Measurements from ENCODE around the gene MAD1L1. TPM values are rescaled to one million over a fixed set of nuclear protein-coding genes. Genes with fewer than 3 reads are reported as not detected.

The MAD1L1 gene
- total and polyA plus RNA-seq, 2 of the 8 experiments (the other 6 are each of a cell fraction or from before 2014, with no cell fraction given): 40.4 to 44.6 TPM

- Histone ChIP-seq H4K20me1 (replicated peaks in 1 of 2; ENCODE audit: control insufficient read depth in 1 of 2, insufficient read depth in 2 of 2, low read length in 2 of 2) (peaks cover 0 to 11% of the 10 kb centered on the region in 2 experiments), H4K8ac (ENCODE audit: extremely low read depth, insufficient read depth, low read length) (no peak overlapping the region), H3K56ac (replicated peaks; ENCODE audit: insufficient read length, low read depth, low read length) (no peak overlapping the region), H3K18ac (ENCODE audit: extremely low read depth, low read length) (no peak overlapping the region), H3K27me3 (replicated peaks in 1 of 4; ENCODE audit: control insufficient read depth in 3 of 4, extremely low read depth in 1 of 4, insufficient read depth in 3 of 4, low read length in 3 of 4) (no peaks in the 10 kb centered on the region), H3K4me2 (ENCODE audit: insufficient read depth in 1 of 2, low read depth in 2 of 2, low read length in 2 of 2) (no peak overlapping the region), H2BK12ac (ENCODE audit: low read depth, low read length) (no peak overlapping the region), H2BK5ac (ENCODE audit: low read depth, low read length) (no peak overlapping the region; the same call in 1 of the 2 replicates), H2BK120ac (replicated peaks; ENCODE audit: low read depth, low read length) (no peak overlapping the region), H2AK5ac (ENCODE audit: low read depth, low read length) (no peak overlapping the region), H3K9ac (replicated peaks in 1 of 4; ENCODE audit: extremely low read depth in 1 of 4, low read depth in 3 of 4, low read length in 3 of 4) (no peak overlapping the region), H3K79me2 (ENCODE audit: control insufficient read depth in 1 of 2, insufficient read depth in 2 of 2, low read length in 2 of 2) (peaks cover 0 to 6% of the 10 kb centered on the region in 2 experiments; a peak in 1 of 4 replicates), H3K4me3 (ENCODE audit: extremely low read depth in 1 of 4, insufficient read depth in 2 of 4, low read depth in 3 of 4, low read length in 4 of 4) (no peak overlapping the region), H2BK20ac (ENCODE audit: low read length) (no peak overlapping the region), H2AFZ (ENCODE audit: low read length) (no peak overlapping the region), H2BK15ac (ENCODE audit: low read length) (no peak overlapping the region), H3K79me1 (ENCODE audit: low read depth, low read length) (peaks cover 12% of the 10 kb centered on the region), H3K36me3 (ENCODE audit: control insufficient read depth in 2 of 4, insufficient read depth in 4 of 4, low read length in 3 of 4) (no peaks in the 10 kb centered on the region), H3K14ac (ENCODE audit: insufficient read length) (no peak overlapping the region), H3K23me2 (ENCODE audit: low read depth, low read length) (no peaks in the 10 kb centered on the region), H3K4ac (replicated peaks; ENCODE audit: insufficient read length, low read depth, low read length) (no peak overlapping the region), H3K9me3 (ENCODE audit: insufficient read depth in 2 of 2, low read depth in 1 of 2, low read length in 1 of 2) (no peaks in the 10 kb centered on the region), H3K4me1 (replicated peaks in 1 of 4; ENCODE audit: control insufficient read depth in 3 of 4, insufficient read depth in 4 of 4, low read length in 3 of 4) (peaks cover 0 to 10% (median 2%) of the 10 kb centered on the region in 4 experiments; a peak in 3 of 7 replicates), H4K91ac (replicated peaks; ENCODE audit: insufficient read length, low read length) (no peak overlapping the region), H4K5ac (ENCODE audit: insufficient read length, low read depth, low read length) (no peak overlapping the region), H3K27ac (ENCODE audit: low read depth, low read length) (no peak overlapping the region), H3K23ac (ENCODE audit: insufficient read length) (no peak overlapping the region)
- FAIRE-seq: no peak
- POLR2A ChIA-PET (ENCODE audit: partially characterized antibody): no interaction called here
- CTCF ChIA-PET (ENCODE audit: partially characterized antibody): no interaction called here
- DNase-seq (ENCODE audit: low read depth in 1 of 2, low spot score in 2 of 2): no peak
- WGBS, 2 experiments (ENCODE audit: extremely low coverage in 1 of 2, insufficient coverage in 1 of 2, insufficient read length in 1 of 2, insufficient replicate concordance in 2 of 2, low coverage in 1 of 2, low lambda C conversion rate in 2 of 2, missing lambda C conversion rate in 1 of 2): 91% methylated on average over 32 of the region's 37 CpGs; no CpG with 5 or more reads in 1 of the 2 experiments
- no peak for TF ChIP-seq POLR2A (IDR thresholded peaks at IDR 0.05; ENCODE audit: control extremely low read depth in 1 of 2, low read depth in 2 of 2, low read length in 2 of 2)
- TF ChIP-seq ZNF274 (IDR thresholded peaks at IDR 0.05; ENCODE audit: borderline replicate concordance, extremely low read depth, low read length): no peak
- no peak for TF ChIP-seq CHD2 (IDR thresholded peaks at IDR 0.05; ENCODE audit: low read length)
- no peak for TF ChIP-seq KDM5A (IDR thresholded peaks at IDR 0.05; ENCODE audit: low read length)
- no peak for TF ChIP-seq JUN (IDR thresholded peaks at IDR 0.05; ENCODE audit: low read depth, low read length)
- TF ChIP-seq SP1 (IDR thresholded peaks at IDR 0.05; ENCODE audit: low read depth, low read length): no peak
- TF ChIP-seq ASH2L (IDR thresholded peaks at IDR 0.05; ENCODE audit: low read length): no peak
- no peak for TF ChIP-seq EGR1 (IDR thresholded peaks at IDR 0.05; ENCODE audit: borderline replicate concordance, low read depth, low read length)
Measured at GRCh38 chr7:2049782-2050510, 182.8 kb downstream of the MAD1L1 start.
